Liver (tissue), 3 donors: ENCODE data around the gene RECQL5.

Source experiments
- CTCF ChIP-seq: fragments of 150-350 bp; IDR thresholded peaks from 2 replicates; pipeline ENCODE4 v1.5.1; 2017; ENCODE audit warnings: improper control_type of control experiment, low read depth, low read length; ENCODE audit not compliant: missing input control
- FOXA2 ChIP-seq: IDR thresholded peaks from 2 replicates; pipeline ENCODE4 v1.6.1; 2016; ENCODE audit warnings: antibody characterized with exemption
- NR2F2 ChIP-seq: IDR thresholded peaks from 2 replicates; pipeline ENCODE4 v1.6.1; 2016; ENCODE audit warnings: antibody characterized with exemption
- RXRA ChIP-seq, 2 donors: IDR thresholded peaks; 2 replicates each; pipeline ENCODE4 v1.6.1; 2017 to 2018; ENCODE audit warnings: antibody characterized with exemption in 2 of 2, mild to moderate bottlenecking in 1 of 2
- SP1 ChIP-seq: IDR thresholded peaks from 2 replicates; pipeline ENCODE4 v1.6.1; 2018; ENCODE audit warnings: antibody characterized with exemption, mild to moderate bottlenecking
- TAF1 ChIP-seq: conservative IDR thresholded peaks from 2 replicates; pipeline ENCODE4 v1.6.1; 2016; ENCODE audit warnings: antibody characterized with exemption, mild to moderate bottlenecking
- donor health status: healthy.
- donor health status: healthy.

DNA sequence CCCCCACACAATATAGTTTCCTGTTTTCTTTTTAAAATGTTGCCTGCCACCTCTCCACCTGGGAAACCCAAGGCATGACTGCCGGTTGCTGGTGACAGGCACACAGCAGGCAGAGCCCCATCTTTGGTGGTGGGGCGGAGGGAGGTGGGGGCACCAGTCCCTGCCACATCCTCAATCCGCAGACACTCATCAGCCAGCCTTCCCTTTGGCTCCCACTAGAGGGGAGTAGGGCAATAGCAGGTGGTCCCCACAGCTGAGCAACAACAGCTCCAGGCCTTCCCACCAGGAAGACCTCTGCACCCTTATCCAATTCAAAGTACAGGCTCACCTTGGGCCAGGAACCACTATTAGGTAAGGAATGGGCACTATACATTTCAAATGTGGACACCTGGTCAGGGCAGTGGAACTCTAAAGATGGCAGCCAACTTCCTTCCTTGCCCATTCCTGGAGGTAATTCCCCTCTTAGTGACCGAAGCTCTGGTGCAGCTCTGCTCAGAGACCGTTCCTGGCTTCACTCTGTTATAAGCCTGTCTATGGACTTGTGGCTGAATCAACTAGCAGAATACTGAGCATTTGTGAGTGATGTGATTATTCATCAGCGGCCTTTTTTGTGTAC is 13.9 kb downstream of the RECQL5 start:
- TF ChIP-seq RXRA (IDR thresholded peaks at IDR 0.05) = no peak
- TF ChIP-seq CTCF = peak; percentile 48
- no peak for TF ChIP-seq FOXA2
- TF ChIP-seq SP1 = no peak
- no peak for TF ChIP-seq NR2F2
- no peak for TF ChIP-seq TAF1
